GM18951 (cell line): ENCODE measurements around the gene KLHL40.
"Not testable (repeated sequence)": the region's sequence is repeated elsewhere in the genome, so short reads cannot be mapped to it uniquely, and the experiment has no call there.

Experiments used
- POLR2A ChIP-seq: IDR thresholded peaks from 4 replicates; pipeline ENCODE4 v1.6.1; 2011; ENCODE audit warnings: mild to moderate bottlenecking; ENCODE audit not compliant: insufficient read length, insufficient read depth; ENCODE audit errors: extremely low read depth
- in situ Hi-C: fragments of 300-500 bp; cut with MboI; formaldehyde crosslinking; loops from one replicate; pipeline ENCODE4 v1.12.0; 2022; ENCODE audit warnings: low sequenced_read_pairs, mixed read lengths, inconsistent platforms; ENCODE audit not compliant: unreplicated experiment

The KLHL40 gene

GRCh38 chr3:42709621-42710020 lies 24.3 kb downstream of the KLHL40 start:
- in situ Hi-C loops: no loop called here
- no peak for TF ChIP-seq POLR2A

- no peak for TF ChIP-seq POLR2A
- in situ Hi-C loops: no loop called here
Observed at GRCh38 chr3:42710323-42711021, 25.1 kb downstream of the KLHL40 start.

GRCh38 chr3:42711491-42712343 lies 26.4 kb downstream of the KLHL40 start:
- in situ Hi-C loops: no loop called here
- TF ChIP-seq POLR2A: no peak

GRCh38 chr3:42712344-42712648 lies 27.0 kb downstream of the KLHL40 start:
- in situ Hi-C loops: no loop called here
- no peak for TF ChIP-seq POLR2A

GRCh38 chr3:42712688-42713372 lies 27.5 kb downstream of the KLHL40 start:
- TF ChIP-seq POLR2A: no peak
- in situ Hi-C loops: no loop called here

- no peak for TF ChIP-seq POLR2A
- in situ Hi-C loops: no loop called here
Observed at GRCh38 chr3:42713747-42714146, 28.4 kb downstream of the KLHL40 start.

- no peak for TF ChIP-seq POLR2A
- in situ Hi-C loops: no loop called here
Observed at GRCh38 chr3:42714171-42714852, 29.0 kb downstream of the KLHL40 start.

- TF ChIP-seq POLR2A: no peak
- in situ Hi-C loops: no loop called here
Observed at GRCh38 chr3:42717306-42717705, 32.0 kb downstream of the KLHL40 start.

GRCh38 chr3:42718338-42718737 lies 33.0 kb downstream of the KLHL40 start:
- in situ Hi-C loops: no loop called here
- no peak for TF ChIP-seq POLR2A

GRCh38 chr3:42719002-42719401 lies 33.7 kb downstream of the KLHL40 start:
- no peak for TF ChIP-seq POLR2A
- in situ Hi-C loops: no loop called here

- no peak for TF ChIP-seq POLR2A
- in situ Hi-C loops: no loop called here
Observed at GRCh38 chr3:42720126-42720525, 34.8 kb downstream of the KLHL40 start.

- no peak for TF ChIP-seq POLR2A
- in situ Hi-C loops: no loop called here
Observed at GRCh38 chr3:42721690-42722089, 36.4 kb downstream of the KLHL40 start.

GRCh38 chr3:42722442-42722841 lies 37.1 kb downstream of the KLHL40 start:
- in situ Hi-C loops: not testable (repeated sequence)
